Measurements from ENCODE around the gene SKI.

The SKI gene

DNA sequence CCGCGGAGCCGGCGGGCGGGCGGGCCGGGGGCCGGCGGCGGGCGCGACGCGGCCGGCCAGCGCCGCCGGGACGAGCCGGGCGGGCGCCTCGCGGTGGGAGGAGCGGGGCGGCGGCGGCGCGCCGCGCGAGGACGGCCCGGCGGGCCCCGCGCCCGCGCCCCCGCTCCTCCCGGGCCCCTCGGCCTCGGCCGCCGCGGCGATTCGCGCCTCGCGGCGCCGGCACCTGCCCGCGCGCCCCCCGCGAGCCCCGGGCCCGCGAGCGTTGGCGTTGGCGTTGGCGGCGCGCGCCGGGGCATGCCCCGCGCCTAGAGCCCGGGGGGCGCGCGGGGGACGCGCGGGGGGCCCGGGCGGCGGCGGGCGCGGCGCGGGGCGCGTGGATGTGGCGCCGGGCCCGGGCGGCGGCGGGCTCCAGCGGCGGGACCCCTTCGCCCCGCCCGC is at the start of gene SKI:
Gene SKI, plus strand, starts transcription at position 163 of the 438 bp plus-strand sequence. CDS start 448 bp downstream, outside the sequence.
- DNase-seq (ENCODE audit: low read depth in 2 of 2): no peak

DNA sequence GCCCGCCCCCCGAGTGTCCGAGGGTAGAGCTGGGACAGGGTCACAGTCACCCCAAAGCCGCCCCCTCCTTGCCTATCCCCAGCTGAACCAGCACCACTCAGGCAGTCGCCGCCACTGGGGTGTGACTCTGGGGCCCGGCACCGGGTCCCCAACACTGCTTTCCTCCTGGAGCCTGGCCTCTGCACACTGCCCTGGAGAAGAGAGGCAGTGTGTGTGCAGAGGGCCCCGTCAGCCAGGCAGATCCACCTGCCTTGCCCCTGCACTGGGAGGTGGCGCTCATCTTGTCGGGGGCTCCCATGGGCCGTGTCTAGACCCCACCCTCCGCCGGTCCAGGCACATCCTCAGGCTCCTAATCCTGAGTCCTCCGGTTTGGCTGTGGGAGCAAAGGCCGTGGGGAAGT is 49.2 kb upstream of the SKI start:
- no peak for DNase-seq (ENCODE audit: low read depth in 2 of 2)

DNA sequence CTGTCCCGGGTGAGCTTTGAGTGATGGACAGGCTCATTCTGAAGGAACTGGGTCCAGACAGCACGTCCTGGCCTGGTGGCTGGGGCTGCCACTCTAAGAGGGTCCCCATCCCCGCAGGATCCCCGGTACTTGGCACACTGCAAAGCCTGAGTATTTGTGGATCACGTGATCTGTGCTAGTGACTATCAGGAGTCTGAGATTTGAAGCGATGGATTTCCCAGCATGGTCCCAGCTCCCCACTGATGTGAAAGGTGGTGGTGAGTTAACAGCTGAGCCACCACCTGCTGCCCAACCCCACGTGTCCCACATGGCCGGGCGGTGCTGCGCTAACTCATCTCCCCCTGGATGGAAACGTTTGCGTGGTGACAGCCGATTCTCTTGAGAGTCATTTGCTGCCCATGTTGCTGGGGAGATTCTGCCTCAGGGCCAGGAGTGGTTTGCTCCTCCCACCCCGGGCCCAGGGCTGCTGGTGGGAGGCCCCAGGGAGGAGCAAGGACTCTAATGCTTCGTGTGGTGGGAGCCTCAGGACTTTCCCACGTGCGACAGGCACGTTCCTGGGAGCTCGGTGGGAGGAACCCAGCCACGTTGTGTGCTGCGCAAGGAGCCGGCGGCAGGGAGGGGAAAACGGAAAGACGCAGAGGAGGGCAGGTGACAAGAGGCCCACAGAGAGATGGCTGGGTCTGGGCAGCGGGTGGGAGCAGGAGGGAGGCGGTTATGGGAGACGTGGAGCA is 48.7 kb upstream of the SKI start:
- no peak for DNase-seq (ENCODE audit: low read depth in 2 of 2)

DNA sequence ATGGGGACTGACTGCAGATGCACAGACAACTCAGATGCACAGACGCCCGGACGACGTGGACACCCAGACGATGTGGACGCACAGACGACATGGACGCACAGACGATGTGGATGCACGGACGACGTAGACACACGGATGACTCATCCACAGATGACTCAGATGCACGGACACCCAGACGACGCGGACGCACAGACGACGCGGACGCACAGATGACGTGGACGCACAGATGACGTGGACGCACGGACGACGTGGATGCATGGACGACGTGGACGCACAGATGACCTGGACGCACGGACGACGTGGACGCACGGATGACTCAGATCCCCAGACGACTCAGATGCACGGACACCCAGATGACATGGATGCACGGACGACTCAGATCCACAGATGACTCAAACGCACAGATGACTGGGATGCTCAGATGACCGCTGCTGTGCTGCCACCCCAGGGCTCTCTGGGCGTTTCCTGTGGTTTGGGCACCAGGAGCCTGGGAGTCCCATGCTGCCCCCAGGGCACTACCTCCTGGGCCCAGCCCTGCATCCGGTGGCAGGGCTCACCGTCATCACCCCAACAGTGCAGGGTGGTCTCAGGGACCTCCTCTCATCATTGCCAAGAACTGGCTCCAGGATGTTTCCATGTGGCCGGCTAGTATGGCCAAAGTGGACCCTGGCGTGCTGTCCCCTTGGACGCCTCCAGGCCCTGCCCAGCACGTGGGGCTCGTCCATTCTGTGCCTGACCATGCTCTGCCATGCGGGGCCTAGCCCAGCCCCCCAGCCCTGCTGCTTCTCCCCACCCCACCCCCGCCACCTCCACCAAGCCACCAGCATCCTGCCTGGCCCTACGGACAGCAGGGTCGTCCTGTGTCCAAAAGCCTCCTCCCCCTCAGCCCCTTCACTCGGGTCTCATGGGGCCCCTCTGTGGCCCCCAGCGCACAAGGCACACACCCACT is 47.5 kb upstream of the SKI start:
- no peak for DNase-seq (ENCODE audit: low read depth in 2 of 2)

DNA sequence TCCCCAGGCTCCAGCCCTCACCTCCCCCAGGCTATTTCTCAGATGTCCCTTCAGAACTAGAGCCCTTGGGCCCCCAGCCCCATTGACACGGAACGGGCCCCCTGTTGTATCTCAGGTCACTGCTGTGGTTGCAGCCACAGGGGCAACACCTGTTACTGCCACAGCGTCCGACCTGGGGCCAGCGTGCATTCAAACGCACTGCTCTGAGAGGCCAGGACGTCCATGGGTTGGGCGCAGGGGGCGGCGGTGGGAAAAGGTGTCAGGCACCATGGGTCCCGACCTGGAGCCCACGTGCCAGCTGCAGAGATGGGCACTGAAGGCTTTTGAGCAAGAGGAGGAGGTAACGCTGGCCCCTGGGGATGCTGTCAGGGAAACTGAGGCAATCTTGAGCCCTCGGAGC is 46.8 kb upstream of the SKI start:
- DNase-seq (ENCODE audit: low read depth in 2 of 2): no peak

DNA sequence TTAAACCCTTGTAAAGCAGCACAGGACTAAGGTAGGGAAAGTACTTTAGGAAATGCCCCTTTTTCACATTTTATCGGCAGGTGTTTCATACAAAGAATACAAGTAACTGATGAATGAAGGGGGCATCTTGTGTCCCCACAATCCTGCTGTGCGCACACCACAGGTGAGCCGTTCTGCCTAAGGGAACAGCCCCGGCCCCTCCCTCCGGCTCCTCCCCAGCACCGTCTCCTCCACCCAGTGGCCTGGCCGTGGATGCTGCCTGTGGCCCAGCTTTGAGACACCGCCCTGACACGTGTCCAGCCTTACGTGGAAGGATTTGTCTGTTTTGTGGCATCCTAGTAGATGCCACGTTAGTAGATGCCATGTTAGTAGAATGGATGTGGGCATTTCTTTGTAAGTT is 46.4 kb upstream of the SKI start:
- no peak for DNase-seq (ENCODE audit: low read depth in 2 of 2)

DNA sequence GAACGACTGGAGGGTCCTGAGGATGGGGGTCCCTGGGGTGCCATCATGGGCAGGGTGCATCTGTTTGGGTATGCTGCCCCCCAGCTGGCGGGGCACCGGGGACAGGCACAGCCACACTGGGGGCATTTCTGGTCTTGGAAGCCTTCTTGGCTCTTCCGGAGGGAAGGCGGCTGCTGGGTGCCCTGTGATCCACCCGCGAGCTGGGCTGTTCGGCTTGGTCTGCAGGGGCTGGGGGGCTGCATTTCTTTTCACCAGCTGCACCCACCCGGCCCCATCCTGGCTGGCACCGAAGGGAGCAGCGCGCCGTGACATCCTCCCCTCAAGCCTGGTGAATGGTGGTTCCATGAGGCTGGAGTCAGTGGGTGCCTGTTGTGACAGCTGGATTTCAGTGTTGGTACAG is 45.7 kb upstream of the SKI start:
- DNase-seq (ENCODE audit: low read depth in 2 of 2): no peak

DNA sequence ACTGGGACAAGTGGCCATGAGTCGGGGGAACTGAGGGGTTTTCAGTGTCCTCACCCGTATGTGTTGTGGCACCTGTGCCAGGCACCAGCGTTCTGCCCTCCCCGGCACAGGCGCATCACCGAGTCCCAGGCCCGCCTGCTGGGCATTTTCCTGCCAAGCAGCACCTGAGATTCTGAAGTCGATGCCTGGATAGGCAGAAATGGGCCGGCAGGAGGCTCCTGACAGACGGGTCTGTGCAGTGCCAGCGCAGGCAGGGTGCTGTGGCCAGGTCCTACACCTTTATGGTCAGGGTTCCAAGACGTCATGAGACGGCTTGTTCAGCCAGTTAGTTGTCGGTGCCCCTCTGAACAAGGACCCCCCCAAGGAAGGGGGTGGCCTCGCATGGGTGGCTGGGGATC is 44.2 kb upstream of the SKI start:
- DNase-seq (ENCODE audit: low read depth in 2 of 2): no peak

DNA sequence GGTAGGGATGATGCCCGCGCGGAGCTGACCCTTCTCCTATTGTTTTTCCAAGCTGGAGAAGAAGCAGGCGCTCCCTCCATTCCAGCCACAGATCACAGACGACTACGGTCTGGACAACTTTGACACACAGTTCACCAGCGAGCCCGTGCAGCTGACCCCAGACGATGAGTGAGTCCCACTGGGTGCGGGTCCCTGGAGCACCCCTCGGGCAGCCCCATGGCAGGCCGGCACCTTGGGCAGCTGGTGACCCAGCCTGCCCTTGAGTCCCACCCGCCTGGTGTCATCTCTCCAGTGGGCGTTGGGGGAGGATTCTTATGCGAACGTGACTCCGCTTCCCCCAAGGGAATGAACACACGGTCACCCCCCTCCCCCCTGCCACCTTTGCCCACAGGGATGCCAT is 43.6 kb upstream of the SKI start:
- no peak for DNase-seq (ENCODE audit: low read depth in 2 of 2)

DNA sequence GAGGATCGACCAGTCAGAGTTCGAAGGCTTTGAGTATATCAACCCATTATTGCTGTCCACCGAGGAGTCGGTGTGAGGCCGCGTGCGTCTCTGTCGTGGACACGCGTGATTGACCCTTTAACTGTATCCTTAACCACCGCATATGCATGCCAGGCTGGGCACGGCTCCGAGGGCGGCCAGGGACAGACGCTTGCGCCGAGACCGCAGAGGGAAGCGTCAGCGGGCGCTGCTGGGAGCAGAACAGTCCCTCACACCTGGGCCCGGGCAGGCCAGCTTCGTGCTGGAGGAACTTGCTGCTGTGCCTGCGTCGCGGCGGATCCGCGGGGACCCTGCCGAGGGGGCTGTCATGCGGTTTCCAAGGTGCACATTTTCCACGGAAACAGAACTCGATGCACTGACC is 43.2 kb upstream of the SKI start:
- DNase-seq (ENCODE audit: low read depth in 2 of 2): no peak

DNA sequence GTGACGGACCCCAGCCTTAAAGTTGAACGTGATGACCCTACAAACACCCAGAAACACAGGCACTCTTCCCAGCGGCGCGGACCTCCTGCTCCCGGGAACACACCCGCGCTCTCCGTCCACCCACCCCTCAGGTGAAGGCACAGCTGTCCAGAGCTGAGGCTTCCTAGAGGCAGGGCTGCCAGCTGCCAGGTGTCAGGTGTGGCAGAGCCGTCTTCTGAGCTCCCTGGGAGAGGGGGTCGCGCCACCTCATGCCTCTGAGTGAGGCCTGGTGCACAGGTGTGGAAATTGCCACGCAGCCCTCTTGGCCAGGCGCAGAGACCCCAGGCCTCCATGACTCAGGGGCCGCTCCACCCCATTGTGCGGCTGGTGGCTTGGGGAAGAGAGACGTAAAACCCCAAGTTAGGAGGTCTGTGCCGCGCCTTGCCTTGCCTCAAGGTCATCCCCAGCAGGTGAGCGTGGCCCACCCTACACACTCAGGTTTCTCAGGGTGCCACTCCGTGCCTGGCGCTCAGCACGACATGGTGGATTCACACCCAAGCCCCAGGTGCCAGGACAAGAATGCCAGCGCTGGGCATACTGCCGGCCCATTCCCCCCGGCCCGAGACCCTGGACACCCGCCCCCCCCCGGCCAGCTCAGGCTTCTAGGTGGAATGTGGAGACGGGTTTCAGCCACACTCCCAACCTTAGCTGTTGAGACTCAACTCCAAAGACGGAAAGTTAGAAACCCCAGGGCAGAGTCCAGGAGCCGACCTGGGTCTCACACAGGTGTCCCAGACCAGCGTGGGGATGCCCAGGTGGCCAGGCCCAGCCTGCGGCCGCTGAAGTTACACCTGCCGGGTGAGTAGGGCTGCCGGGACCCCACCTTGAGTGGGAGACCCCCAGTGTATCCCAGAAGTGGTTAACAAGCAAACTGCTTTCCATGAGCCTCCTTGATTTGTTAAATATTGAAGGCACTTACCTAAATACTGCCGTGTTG is 42.0 kb upstream of the SKI start:
- no peak for DNase-seq (ENCODE audit: low read depth in 2 of 2)

DNA sequence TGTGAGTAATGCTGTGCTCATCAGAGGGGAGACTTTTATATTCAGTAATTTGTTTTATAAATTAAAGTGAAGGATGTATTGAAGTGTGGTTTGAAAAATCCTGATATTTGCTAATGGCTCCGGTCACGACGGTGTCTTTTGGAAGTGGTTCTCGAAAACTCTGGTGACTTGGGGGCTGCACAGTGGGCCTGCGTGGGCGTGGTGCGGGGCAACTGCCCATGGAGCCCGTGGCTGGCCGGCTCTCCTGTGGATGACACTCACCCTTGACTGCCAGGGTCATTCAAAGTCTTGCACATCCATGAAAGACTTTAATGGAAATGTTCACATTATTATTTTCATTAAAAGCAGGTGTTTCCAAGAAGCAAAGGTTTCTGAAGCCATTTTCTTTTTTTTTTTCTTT is 41.2 kb upstream of the SKI start:
- no peak for DNase-seq (ENCODE audit: low read depth in 2 of 2)

DNA sequence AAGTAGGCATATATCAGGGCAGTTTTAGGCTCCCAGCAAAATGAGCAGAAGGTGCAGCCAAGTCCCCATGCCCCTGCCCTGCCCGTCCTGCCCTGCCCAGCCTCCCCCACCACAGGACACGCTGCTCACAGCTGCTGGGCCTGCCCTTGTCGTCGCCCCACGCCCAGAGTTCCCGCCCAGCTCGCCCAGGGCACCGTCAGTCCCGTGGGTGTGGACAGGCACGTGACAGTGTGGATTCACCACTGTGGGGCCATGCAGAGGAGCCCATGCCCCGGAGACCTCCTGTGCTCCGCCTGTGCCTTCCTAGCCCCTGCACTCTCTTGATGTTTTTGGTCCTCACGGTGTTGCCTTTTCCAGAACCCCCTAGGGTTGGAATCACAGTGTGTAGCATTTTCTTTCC is 40.5 kb upstream of the SKI start:
- DNase-seq (ENCODE audit: low read depth in 2 of 2): no peak

DNA sequence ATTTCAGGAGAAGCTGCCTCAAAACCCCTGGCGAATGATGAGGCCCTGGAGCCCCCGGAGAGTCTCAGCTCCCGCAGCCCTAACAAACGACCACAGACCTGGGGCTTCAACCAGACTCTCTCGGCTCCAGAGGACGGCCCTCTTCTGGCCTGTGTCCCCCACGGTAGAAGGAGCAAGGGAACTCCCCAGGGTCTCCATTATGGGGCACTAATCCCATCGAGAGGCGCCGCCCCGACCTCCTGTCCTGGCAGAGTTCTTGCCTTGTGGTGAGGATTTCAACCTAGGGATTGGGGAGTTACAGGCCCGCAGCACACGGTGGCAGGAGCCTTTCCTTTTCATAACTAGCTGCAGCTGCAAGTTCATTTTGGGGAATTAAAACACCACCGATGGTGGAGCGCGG is 39.8 kb upstream of the SKI start:
- DNase-seq (ENCODE audit: low read depth in 2 of 2): no peak

DNA sequence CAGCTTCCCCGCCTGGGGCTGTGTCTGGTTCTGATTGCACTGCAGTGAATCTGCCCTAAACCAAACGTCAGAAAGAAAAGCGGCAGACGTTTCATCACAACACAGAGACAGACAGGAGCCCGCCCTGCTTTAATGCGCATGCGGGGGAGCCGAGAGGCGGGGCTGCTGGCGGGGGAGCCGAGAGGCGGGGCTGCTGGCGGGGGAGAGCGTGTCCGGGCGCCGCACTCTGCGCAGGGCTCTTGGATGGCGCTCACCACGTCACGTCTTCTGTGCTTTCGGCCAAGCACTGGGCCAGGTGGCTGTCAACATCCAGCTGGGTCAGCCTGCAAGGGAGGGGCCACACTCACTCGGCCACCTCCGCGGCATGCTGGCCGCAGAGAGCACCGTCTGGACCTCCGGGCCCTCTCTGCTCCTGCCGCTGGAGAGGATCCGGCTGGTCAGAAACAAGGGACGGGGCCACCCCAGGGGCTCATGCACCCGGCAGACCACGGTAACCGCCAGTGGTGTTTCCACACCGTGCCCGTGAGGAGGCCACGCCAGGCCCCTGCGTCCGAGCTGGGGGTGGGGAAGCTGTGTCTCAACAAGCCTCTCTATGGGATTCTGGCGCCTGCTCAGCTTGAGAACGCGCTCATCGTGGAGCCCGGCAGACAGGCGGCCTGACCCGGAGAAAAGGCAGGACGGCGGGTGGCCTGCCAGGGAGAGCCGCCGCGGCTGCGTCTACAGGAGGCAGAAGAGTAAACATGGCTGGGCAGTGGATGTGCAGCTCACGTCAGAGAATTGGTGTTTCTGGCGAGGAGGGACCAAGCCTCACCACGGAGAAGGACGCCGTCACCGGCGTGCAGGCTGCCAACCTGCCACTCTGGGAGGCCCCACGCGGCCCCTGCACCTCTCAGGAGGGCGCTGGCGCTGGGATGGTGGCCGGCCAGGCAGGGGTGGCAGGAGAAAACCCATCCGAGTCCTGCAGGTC is 38.4 kb upstream of the SKI start:
- peak; percentile 78 to 79 for DNase-seq (ENCODE audit: low read depth in 2 of 2)

DNA sequence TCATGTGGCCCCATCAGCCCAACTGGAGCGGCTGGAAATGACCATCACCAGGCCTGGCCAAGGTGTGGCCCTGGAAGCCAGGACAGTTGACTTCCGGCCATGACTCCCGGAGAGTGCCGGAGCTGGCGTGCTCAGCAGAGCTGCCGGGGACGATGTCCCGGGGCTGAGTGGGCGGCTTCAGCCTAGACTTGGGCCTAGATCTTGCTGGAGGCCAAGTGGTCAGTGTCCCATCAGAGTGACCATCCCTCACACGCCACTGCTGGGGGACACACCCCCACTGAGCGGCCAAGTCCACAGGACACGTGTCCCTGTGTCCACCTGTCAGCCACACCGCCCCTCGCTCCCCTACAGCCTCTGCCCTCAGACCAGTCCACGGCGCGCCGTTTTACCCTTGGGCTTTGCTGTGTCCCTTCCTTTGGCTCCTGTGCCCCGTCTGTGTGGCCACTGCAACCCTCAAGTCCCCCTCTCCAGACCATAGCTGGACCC is 37.6 kb upstream of the SKI start:
- no peak for DNase-seq (ENCODE audit: low read depth in 2 of 2)

DNA sequence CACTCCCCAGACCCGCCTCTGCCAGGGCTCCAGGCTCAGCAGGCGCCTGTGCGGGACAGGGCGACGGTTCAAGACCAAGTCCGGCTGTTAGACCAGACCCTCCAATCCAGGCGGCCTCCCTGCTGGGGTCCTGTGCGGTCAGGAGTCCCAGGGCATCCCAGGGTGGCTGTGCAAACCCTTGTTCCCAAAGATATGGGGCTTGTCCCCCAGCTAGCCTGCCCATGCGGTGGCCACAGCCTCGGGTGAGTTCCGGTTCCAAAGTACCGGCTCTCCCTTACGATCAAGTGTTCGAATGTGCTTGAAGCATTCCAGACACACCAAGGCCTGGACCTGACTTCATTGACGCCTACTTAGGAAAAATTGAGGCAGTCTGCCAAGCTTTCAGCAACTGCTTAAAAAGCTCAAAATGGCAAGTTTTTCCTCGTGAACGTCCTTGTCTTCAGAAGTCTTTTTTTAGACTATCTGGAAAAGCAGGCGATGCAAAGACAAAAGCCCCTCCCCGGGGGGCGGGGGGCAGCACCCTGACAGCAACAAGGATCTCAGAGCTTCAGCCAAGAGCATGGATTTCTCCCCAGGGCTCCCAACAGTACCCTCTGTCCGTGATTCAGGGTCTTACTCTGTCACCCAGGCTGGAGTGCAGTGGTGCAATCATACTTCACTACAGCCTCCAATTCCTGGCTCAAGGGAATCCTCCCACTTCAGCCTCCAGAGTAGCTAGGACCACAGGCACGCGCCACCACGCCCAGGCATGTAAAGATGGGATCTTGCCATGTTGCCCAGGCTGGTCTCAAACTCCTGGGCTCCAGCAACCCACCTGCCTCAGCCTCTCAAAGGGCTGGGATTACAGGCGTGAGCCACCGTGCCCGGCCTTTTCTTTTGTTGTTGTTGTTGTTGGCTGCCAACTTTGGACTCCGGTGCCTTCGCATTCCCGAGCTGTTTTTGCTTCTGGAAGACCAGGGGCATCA is 35.8 kb upstream of the SKI start:
- no peak for DNase-seq (ENCODE audit: low read depth in 2 of 2)

DNA sequence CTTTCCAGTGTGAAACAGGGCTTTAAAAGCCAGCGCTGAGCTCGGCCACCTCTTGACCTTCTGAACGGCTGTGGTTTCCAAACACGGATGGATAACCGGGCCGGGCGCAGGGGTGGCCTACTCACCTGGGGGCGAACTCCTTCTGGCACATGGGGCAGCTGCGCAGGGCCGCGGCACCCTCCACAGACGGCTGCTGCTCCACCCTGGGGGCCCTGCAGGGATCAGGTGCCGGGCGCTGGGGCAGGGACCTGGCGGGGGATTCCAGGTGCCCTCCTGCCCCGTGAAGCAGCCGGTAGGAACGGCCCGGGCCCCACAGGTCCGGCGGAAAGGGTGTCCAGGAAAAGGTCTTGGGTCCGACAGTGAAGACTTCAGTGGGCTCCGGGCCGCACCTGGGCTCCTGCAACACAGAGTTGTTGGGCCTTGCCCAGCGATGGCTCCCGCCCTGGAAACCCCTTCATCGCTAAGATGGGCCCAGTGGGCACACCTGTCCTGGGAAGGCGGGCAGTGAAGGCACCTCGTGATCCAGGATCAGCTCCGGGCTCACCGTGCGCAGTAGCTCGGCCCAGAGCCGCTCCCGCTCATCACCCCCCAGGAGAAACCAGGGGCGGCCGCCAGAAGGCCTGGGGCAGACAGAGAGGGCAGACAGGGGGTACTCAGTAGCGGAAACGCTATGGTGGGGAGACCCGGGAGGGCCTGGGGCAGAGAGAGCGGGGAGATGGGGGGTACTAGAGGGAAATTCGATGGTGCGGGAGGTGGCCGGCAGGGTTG is 34.4 kb upstream of the SKI start:
- DNase-seq (ENCODE audit: low read depth in 2 of 2): no peak

Measured in stimulated activated CD8-positive, alpha-beta memory T cell treated with anti-CD3 and anti-CD28 coated beads, Interleukin-15, amount 100 ng/mL, for 4 hours (primary cell).